Mucosa of descending colon (tissue), 3 donors: ENCODE data around the gene IMPG1. TPM values are rescaled to one million over a fixed set of nuclear protein-coding genes. Genes with fewer than 3 reads are reported as not detected.

Source experiments
- ATAC-seq: fragments of 200-7000 bp; cut with Tn5 transposase; one replicate; pipeline ENCODE4 v1.9.1; 2020; ENCODE audit warnings: mild to moderate bottlenecking, moderate library complexity
- DNase-seq, 3 donors: peaks; one replicate each; pipeline ENCODE4 v3.0.0-alpha.2; 2020
- H3K36me3 ChIP-seq: fragments of 200-600 bp; one replicate; pipeline ENCODE4 v1.8.0; 2021; ENCODE audit warnings: low read depth, mild to moderate bottlenecking
- H3K4me1 ChIP-seq: fragments of 200-600 bp; one replicate; pipeline ENCODE4 v1.8.0; 2021; ENCODE audit warnings: low read depth, mild to moderate bottlenecking
- H3K4me3 ChIP-seq: fragments of 200-600 bp; one replicate; pipeline ENCODE4 v1.8.0; 2021; ENCODE audit warnings: mild to moderate bottlenecking
- H3K9me3 ChIP-seq: fragments of 200-600 bp; one replicate; pipeline ENCODE4 v1.8.0; 2021; ENCODE audit warnings: mild to moderate bottlenecking
- intact Hi-C, 2 donors: fragments of 100-400 bp; cut with DNase I in 1 of 2; cut with micrococcal nuclease in 1 of 2; formaldehyde crosslinking; loops; one replicate each; pipeline versions ENCODE4 v1.11.0 to v1.11.1; 2022; cut with DNase I, micrococcal nuclease
- long read RNA-seq, 2 donors: library from polyadenylated mRNA; unstranded; transcript quantifications; one replicate each; pipeline ENCODE4 v2.0.0, GENCODE V29; 2019 to 2021
- total RNA-seq, 3 donors: library from RNA; stranded (reverse); fragmentation: NEBNext Ultra II Directional in 2 of 3; extraction: Animal tissue kit (Norgen Biotek cat#: 25700) in 2 of 3; gene quantifications; one replicate each; pipeline versions ENCODE4 v1.2.1 to v1.2.4, GENCODE V29; 2021 to 2023
- TF ChIP-seq, protein P1 (sequence below): fragments of 200-600 bp; IDR thresholded peaks from one replicate; pipeline ENCODE4 v1.8.0; 2022; ENCODE audit warnings: antibody characterized with exemption, mild to moderate bottlenecking
- donor health status: DM: no; HTN: no; CAD: no; lungs with moderate emphysema.
- donor health status: DM: no; HTN: no; CAD: no.
- donor health status: DM: no; HTN: yes; CAD: no.

Gene IMPG1, protein sequence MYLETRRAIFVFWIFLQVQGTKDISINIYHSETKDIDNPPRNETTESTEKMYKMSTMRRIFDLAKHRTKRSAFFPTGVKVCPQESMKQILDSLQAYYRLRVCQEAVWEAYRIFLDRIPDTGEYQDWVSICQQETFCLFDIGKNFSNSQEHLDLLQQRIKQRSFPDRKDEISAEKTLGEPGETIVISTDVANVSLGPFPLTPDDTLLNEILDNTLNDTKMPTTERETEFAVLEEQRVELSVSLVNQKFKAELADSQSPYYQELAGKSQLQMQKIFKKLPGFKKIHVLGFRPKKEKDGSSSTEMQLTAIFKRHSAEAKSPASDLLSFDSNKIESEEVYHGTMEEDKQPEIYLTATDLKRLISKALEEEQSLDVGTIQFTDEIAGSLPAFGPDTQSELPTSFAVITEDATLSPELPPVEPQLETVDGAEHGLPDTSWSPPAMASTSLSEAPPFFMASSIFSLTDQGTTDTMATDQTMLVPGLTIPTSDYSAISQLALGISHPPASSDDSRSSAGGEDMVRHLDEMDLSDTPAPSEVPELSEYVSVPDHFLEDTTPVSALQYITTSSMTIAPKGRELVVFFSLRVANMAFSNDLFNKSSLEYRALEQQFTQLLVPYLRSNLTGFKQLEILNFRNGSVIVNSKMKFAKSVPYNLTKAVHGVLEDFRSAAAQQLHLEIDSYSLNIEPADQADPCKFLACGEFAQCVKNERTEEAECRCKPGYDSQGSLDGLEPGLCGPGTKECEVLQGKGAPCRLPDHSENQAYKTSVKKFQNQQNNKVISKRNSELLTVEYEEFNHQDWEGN
- not detected for total RNA-seq
- long read RNA-seq, donor 1, result 0 reads
- long read RNA-seq, donor 2, result 0 reads

DNA sequence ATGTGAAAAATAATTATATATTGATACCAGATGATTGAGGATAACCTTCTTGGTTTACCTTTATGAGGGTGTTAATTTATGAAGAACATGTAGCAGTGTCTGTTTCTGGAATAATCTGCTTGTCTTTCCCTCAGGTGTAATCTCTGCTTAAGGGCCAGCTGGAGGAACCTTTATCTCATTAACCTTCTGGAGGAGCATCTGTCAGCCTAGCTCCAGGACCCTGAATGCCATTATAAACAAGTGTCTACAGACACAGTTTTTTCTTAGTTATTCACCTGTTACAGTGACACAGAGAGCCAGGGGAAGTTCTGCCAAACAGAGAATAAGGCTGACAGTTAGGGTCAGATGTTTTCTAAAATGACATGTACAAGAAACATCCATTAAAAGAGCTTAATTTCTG, at the start of gene IMPG1:
Gene IMPG1, minus strand, starts transcription at position 101 of the 400 bp plus-strand sequence. CDS start 174 bp downstream, outside the sequence.
- no peaks in the 10 kb centered on the region for H3K4me1 ChIP-seq
- intact Hi-C loops, result no loop called here
- TF ChIP-seq, protein P1, sequence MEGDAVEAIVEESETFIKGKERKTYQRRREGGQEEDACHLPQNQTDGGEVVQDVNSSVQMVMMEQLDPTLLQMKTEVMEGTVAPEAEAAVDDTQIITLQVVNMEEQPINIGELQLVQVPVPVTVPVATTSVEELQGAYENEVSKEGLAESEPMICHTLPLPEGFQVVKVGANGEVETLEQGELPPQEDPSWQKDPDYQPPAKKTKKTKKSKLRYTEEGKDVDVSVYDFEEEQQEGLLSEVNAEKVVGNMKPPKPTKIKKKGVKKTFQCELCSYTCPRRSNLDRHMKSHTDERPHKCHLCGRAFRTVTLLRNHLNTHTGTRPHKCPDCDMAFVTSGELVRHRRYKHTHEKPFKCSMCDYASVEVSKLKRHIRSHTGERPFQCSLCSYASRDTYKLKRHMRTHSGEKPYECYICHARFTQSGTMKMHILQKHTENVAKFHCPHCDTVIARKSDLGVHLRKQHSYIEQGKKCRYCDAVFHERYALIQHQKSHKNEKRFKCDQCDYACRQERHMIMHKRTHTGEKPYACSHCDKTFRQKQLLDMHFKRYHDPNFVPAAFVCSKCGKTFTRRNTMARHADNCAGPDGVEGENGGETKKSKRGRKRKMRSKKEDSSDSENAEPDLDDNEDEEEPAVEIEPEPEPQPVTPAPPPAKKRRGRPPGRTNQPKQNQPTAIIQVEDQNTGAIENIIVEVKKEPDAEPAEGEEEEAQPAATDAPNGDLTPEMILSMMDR, result no peak
- no peaks in the 10 kb centered on the region for H3K36me3 ChIP-seq
- peaks cover 4% of the 10 kb centered on the region for H3K9me3 ChIP-seq
- ATAC-seq (no peak), DNase-seq (no peak)
- H3K4me3 ChIP-seq, result no peak within 1 kb of the TSS

DNA sequence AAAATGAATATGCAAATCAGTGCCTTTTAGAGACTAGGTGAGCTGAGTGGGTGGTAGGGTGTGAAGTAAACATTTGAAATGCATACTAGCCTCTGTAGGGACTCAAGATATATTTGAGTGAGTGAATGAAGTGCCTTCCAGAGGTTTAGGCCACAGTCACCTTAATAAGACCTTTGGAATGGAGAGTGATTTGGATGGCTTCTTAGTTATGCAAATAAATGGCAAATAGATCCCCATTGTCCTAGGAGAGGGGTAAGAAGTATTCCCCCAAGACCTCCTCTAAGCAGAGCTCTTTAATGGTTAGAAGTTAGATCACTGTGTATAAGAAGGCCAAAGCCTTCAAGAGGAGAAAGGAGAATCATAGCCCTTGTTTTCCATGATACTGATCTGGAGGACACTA, 47.8 kb upstream of the IMPG1 start:
- TF ChIP-seq, protein P1, result no peak
- no peak for DNase-seq
- no peak for ATAC-seq
- H3K4me3 ChIP-seq, result no peak overlapping the region
- H3K9me3 ChIP-seq, result peaks cover 19% of the 10 kb centered on the region
- no peaks in the 10 kb centered on the region for H3K4me1 ChIP-seq
- intact Hi-C loops, result no loop called here
- H3K36me3 ChIP-seq, result no peaks in the 10 kb centered on the region

DNA sequence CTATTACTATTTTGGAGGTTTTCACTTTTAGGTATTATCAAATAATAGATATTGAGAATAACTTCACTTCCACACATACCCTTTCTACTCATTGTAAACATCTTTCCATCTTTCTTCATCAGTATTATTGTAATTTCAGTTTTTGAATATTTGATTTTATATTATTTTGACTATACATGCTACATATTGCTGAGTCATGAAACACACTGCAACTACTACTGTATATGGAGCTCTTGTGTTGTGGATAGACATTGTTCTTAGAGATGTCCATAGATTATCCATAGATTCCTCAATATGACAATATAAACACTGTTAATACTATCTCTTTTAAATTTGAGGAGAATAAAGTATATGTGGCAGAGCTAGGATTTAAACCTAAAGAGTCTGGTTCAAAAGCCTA, 819 bp upstream of the IMPG1 start:
- no peaks in the 10 kb centered on the region for H3K9me3 ChIP-seq
- no peak for ATAC-seq

DNA sequence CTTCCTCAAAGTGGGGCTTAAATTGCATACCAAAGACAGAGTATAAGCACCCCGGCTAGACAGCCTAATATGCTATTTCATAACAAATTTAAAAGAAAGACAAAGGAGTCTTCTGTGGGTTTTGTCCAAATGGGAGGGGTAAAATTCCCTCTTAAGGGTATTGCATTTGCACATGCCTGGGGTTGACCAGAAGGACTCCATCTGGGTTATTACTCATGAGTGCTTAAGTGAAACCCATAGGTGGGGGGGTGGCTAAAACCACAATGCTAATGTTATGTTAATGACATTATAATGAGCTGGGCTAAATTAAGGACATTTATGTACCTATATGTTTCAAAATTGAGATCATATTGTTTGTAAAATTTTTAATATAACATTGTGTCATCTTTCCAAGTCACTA, 15.0 kb downstream of the IMPG1 start:
- TF ChIP-seq, protein P1, result no peak
- H3K4me1 ChIP-seq, result no peaks in the 10 kb centered on the region
- DNase-seq (no peak), ATAC-seq (no peak)
- no peaks in the 10 kb centered on the region for H3K36me3 ChIP-seq
- H3K9me3 ChIP-seq, result peaks cover 4% of the 10 kb centered on the region
- H3K4me3 ChIP-seq, result no peak overlapping the region
- intact Hi-C loops, result no loop called here

More for the DNA sequence above, 819 bp upstream of the IMPG1 start:
- intact Hi-C loops, result no loop called here
- H3K36me3 ChIP-seq, result no peaks in the 10 kb centered on the region
- TF ChIP-seq, protein P1, result no peak
- H3K4me1 ChIP-seq, result no peaks in the 10 kb centered on the region
- DNase-seq, result no peak
- no peak overlapping the region for H3K4me3 ChIP-seq

DNA sequence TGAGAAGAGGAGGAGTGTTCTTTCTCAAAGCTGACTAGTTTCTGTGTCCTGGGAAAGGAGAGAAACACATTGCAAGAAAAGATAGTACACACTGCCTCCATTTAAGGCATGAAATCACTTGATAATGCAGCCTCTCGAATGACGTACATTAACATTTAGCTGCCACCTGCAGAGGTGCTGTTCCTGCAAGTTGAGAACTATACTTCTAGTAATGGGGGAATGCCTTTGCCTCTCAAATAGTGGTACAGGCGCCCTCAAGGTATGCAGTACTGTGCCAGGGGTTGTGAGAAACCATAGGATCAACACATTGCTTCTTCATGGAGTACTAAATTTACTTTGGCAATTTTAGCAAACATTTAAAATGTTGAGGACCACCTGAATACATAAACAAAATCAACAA, 20.1 kb downstream of the IMPG1 start:
- no peak for DNase-seq
- Histone ChIP-seq H3K9me3 (peaks cover 4% of the 10 kb centered on the region), H3K4me3 (no peak overlapping the region), H3K4me1 (no peaks in the 10 kb centered on the region), H3K36me3 (no peaks in the 10 kb centered on the region)
- intact Hi-C loops, result no loop called here
- TF ChIP-seq, protein P1, result no peak
- no peak for ATAC-seq
